Ovary (tissue), 3 donors: ENCODE results near the gene PANK4.

ENCODE experiments used
- CTCF ChIP-seq, 3 donors: fragments of 450-650 bp in 2 of 3; fragments of 200-600 bp in 1 of 3; IDR thresholded peaks; one replicate each; pipeline versions ENCODE4 v1.5.1 to v1.8.0; 2016 to 2022; ENCODE audit warnings: antibody characterized with exemption in 3 of 3, mild to moderate bottlenecking in 1 of 3
- EP300 ChIP-seq: sonication (generic); formaldehyde crosslinking; IDR thresholded peaks from one replicate; pipeline ENCODE4 v1.6.1; 2017; ENCODE audit warnings: antibody characterized with exemption
- POLR2A ChIP-seq: fragments of 450-650 bp; IDR thresholded peaks from one replicate; pipeline ENCODE4 v1.6.1; 2017; ENCODE audit warnings: antibody characterized with exemption, mild to moderate bottlenecking, moderate library complexity
- donor health status: DM: no; HTN: no; CAD: no.

GRCh38 chr1:2554621-2555387, 28.4 kb upstream of the PANK4 start:
- TF ChIP-seq EP300 (no peak), CTCF (IDR thresholded peaks at IDR 0.05) (peak in 1 of 3 donors; percentile 8), POLR2A (no peak)
